Activated naive CD4-positive, alpha-beta T cell (primary cell): ENCODE results near the gene SLC39A11.
"Not testable (repeated sequence)": the region's sequence is repeated elsewhere in the genome, so short reads cannot be mapped to it uniquely, and the experiment has no call there.

ENCODE experiments used
- DNase-seq, 4 experiments: peaks; one replicate each; lab custom pipeline; 2025; lab: John Stamatoyannopoulos, UW

Gene SLC39A11

GRCh38 chr17:72829883-72830282 is 262.6 kb downstream of the SLC39A11 start:
- no peak for DNase-seq

GRCh38 chr17:72826602-72827001 is 265.9 kb downstream of the SLC39A11 start:
- no peak for DNase-seq

GRCh38 chr17:72826059-72826458 is 266.4 kb downstream of the SLC39A11 start:
- not testable (repeated sequence) for DNase-seq

- no peak for DNase-seq
Observed at GRCh38 chr17:72825218-72825617, 267.3 kb downstream of the SLC39A11 start.

GRCh38 chr17:72824267-72824666 is 268.2 kb downstream of the SLC39A11 start:
- not testable (repeated sequence) for DNase-seq

- DNase-seq = no peak
Observed at GRCh38 chr17:72822358-72823023, 270.0 kb downstream of the SLC39A11 start.

GRCh38 chr17:72816406-72816805 is 276.1 kb downstream of the SLC39A11 start:
- no peak for DNase-seq

GRCh38 chr17:72813481-72813880 is 279.0 kb downstream of the SLC39A11 start:
- DNase-seq = no peak

- no peak for DNase-seq
Observed at GRCh38 chr17:72812823-72813222, 279.7 kb downstream of the SLC39A11 start.

- DNase-seq = no peak
Observed at GRCh38 chr17:72811976-72812687, 280.4 kb downstream of the SLC39A11 start.

GRCh38 chr17:72810991-72811508 is 281.4 kb downstream of the SLC39A11 start:
- DNase-seq = no peak

GRCh38 chr17:72806011-72806410 is 286.5 kb downstream of the SLC39A11 start:
- DNase-seq = no peak

GRCh38 chr17:72804949-72805707 is 287.4 kb downstream of the SLC39A11 start:
- DNase-seq = no peak

- no peak for DNase-seq
Observed at GRCh38 chr17:72802726-72803125, 289.8 kb downstream of the SLC39A11 start.

GRCh38 chr17:72797142-72797541 is 295.3 kb downstream of the SLC39A11 start:
- no peak for DNase-seq

GRCh38 chr17:72795941-72796340 is 296.5 kb downstream of the SLC39A11 start:
- DNase-seq = no peak

GRCh38 chr17:72794152-72794551 is 298.3 kb downstream of the SLC39A11 start:
- no peak for DNase-seq

- no peak for DNase-seq
Observed at GRCh38 chr17:72792771-72793170, 299.7 kb downstream of the SLC39A11 start.

GRCh38 chr17:72790190-72790589 is 302.3 kb downstream of the SLC39A11 start:
- DNase-seq = no peak

- DNase-seq = no peak
Observed at GRCh38 chr17:72789711-72790110, 302.8 kb downstream of the SLC39A11 start.

- no peak for DNase-seq
Observed at GRCh38 chr17:72788950-72789585, 303.4 kb downstream of the SLC39A11 start.

- no peak for DNase-seq
Observed at GRCh38 chr17:72786209-72786608, 306.3 kb downstream of the SLC39A11 start.
